Measurements from ENCODE around the gene SERINC1.

Gene SERINC1

GRCh38 chr6:122471107-122472021 lies at the start of gene SERINC1:
TSS of gene SERINC1 (minus strand) at chr6:122471807. CDS start at chr6:122471737, 70 bp downstream.
- TF ChIP-seq CTCF (IDR thresholded peaks at IDR 0.05) = no peak

GRCh38 chr6:122511193-122511924 lies 39.8 kb upstream of the SERINC1 start:
- TF ChIP-seq CTCF (IDR thresholded peaks at IDR 0.05) = no peak

GRCh38 chr6:122501475-122501874 lies 29.9 kb upstream of the SERINC1 start:
- TF ChIP-seq CTCF (IDR thresholded peaks at IDR 0.05) = no peak

GRCh38 chr6:122495612-122496011 lies 24.0 kb upstream of the SERINC1 start:
- TF ChIP-seq CTCF (IDR thresholded peaks at IDR 0.05) = no peak

- TF ChIP-seq CTCF (IDR thresholded peaks at IDR 0.05) = no peak
Observed at GRCh38 chr6:122494665-122495272, 23.2 kb upstream of the SERINC1 start.

GRCh38 chr6:122491919-122492555 lies 20.4 kb upstream of the SERINC1 start:
- TF ChIP-seq CTCF (IDR thresholded peaks at IDR 0.05) = peak; percentile 95

GRCh38 chr6:122490607-122491006 lies 19.0 kb upstream of the SERINC1 start:
- TF ChIP-seq CTCF (IDR thresholded peaks at IDR 0.05) = no peak
